GM12892 (cell line): ENCODE data around the gene ZIC2.

ENCODE experiments used
- POLR2A ChIP-seq: IDR thresholded peaks from 2 replicates; pipeline ENCODE4 v1.6.1; 2011; ENCODE audit warnings: low read depth, low read length, control low read depth
- POLR2AphosphoS5 ChIP-seq: IDR thresholded peaks from 2 replicates; pipeline ENCODE4 v1.6.1; 2011; ENCODE audit warnings: low read depth, low read length, control low read depth
- TAF1 ChIP-seq: IDR thresholded peaks from 2 replicates; pipeline ENCODE4 v1.6.1; 2011; ENCODE audit warnings: low read depth, mild to moderate bottlenecking, control low read depth, low read length, borderline replicate concordance

DNA sequence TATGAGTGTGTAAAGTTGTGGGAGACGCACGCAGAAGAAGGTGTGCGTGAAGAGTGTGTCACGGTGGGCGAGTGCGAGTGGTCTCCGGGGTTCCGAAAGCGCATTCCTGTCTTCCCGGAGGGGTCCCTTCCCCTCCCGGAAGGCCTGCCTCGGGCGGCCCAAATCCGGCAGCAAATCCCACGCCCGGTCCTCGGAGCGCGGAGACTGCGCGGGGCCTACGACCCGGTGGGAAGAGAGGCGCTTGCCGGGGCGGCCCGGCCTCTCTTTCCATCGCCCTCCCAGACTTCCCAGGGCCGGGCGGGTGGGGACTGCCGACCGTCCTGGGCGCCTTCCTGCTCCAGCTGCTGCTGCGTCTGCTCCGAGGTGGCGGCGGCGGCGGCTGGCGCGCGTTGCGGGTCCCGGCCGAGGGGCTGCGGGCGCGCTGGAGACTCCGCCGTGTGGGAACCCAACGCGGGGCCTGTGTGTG lies 12.1 kb upstream of the ZIC2 start:
- no peak for TF ChIP-seq POLR2AphosphoS5
- no peak for TF ChIP-seq TAF1
- no peak for TF ChIP-seq POLR2A
